ENCODE data around the gene TM9SF3.
"Not testable (repeated sequence)": the region's sequence is repeated elsewhere in the genome, so short reads cannot be mapped to it uniquely, and the experiment has no call there.

TM9SF3 gene

GRCh38 chr10:96600337-96600736 lies 13.5 kb upstream of the TM9SF3 start:
- no peak for DNase-seq (ENCODE audit: low read depth in 2 of 2)

- no peak for DNase-seq (ENCODE audit: low read depth in 2 of 2)
Measured at GRCh38 chr10:96598846-96599245, 12.0 kb upstream of the TM9SF3 start.

GRCh38 chr10:96596422-96597407 lies 9.9 kb upstream of the TM9SF3 start:
- no peak for DNase-seq (ENCODE audit: low read depth in 2 of 2)

GRCh38 chr10:96595741-96596140 lies 8.9 kb upstream of the TM9SF3 start:
- DNase-seq (ENCODE audit: low read depth in 2 of 2): no peak

GRCh38 chr10:96591946-96592345 lies 5.1 kb upstream of the TM9SF3 start:
- DNase-seq (ENCODE audit: low read depth in 2 of 2): no peak

- no peak for DNase-seq (ENCODE audit: low read depth in 2 of 2)
Measured at GRCh38 chr10:96588616-96589419, 2.0 kb upstream of the TM9SF3 start.

- DNase-seq (ENCODE audit: low read depth in 2 of 2): no peak
Measured at GRCh38 chr10:96588060-96588554, 1.3 kb upstream of the TM9SF3 start.

- peak; percentile 8 to 13 for DNase-seq (ENCODE audit: low read depth in 2 of 2)
Measured at GRCh38 chr10:96587264-96588059, 650 bp upstream of the TM9SF3 start.

GRCh38 chr10:96585736-96586418 lies 935 bp downstream of the TM9SF3 start:
- DNase-seq (ENCODE audit: low read depth in 2 of 2): no peak

- DNase-seq (ENCODE audit: low read depth in 2 of 2): no peak
Measured at GRCh38 chr10:96584474-96584873, 2.3 kb downstream of the TM9SF3 start.

GRCh38 chr10:96584035-96584434 lies 2.8 kb downstream of the TM9SF3 start:
- DNase-seq (ENCODE audit: low read depth in 2 of 2): no peak

GRCh38 chr10:96579133-96579532 lies 7.7 kb downstream of the TM9SF3 start:
- no peak for DNase-seq (ENCODE audit: low read depth in 2 of 2)

GRCh38 chr10:96578633-96579032 lies 8.2 kb downstream of the TM9SF3 start:
- no peak for DNase-seq (ENCODE audit: low read depth in 2 of 2)

- DNase-seq (ENCODE audit: low read depth in 2 of 2): no peak
Measured at GRCh38 chr10:96578022-96578421, 8.8 kb downstream of the TM9SF3 start.

- no peak for DNase-seq (ENCODE audit: low read depth in 2 of 2)
Measured at GRCh38 chr10:96577069-96577468, 9.7 kb downstream of the TM9SF3 start.

- DNase-seq (ENCODE audit: low read depth in 2 of 2): no peak
Measured at GRCh38 chr10:96576277-96576980, 10.4 kb downstream of the TM9SF3 start.

GRCh38 chr10:96574564-96574963 lies 12.2 kb downstream of the TM9SF3 start:
- not testable (repeated sequence) for DNase-seq (ENCODE audit: low read depth in 2 of 2)

- no peak for DNase-seq (ENCODE audit: low read depth in 2 of 2)
Measured at GRCh38 chr10:96573036-96573435, 13.8 kb downstream of the TM9SF3 start.

GRCh38 chr10:96570983-96571964 lies 15.5 kb downstream of the TM9SF3 start:
- no peak for DNase-seq (ENCODE audit: low read depth in 2 of 2)
